Measurements from ENCODE around the gene GPR171. TPM values are rescaled to one million over a fixed set of nuclear protein-coding genes. Genes with fewer than 3 reads are reported as not detected.
A peak's percentile ranks its signal among the peaks of the same experiment; 100 is the strongest.

GPR171 gene
- total RNA-seq, 4 donors from 2014 or later, result 0.55 to 0.68 TPM; not detected in 2

DNA sequence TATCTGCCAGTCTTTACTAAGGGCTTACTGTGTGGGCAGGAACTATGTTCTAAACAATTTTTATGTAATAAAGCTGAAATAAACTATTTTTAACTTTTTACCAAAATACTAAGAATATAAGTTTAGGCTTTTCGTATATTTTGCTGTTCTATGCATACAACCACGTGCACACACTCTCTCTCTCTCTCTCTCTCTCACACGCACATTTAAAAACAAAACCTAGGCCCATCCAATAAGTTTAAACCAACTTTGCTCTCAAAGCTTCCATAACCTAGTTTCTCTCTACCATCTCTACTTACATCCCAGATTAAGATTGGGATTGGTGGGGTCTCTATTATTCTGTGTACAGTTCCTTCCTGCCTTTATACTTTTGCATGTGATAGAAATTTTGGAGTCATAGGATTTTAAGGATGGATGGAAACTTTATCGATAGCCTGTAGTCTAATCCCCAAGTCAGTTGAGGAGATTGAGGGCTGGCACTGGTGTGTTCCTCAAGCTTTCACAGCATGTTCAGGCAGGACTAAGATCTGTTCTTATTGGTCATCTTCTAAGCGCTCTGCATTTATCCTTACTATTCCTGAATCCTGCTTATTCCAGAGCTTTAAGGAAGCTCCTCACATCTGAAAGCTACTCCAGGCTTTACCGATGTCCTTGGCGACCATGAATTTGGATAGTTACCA lies 1.8 kb downstream of the GPR171 start:
- TF ChIP-seq, protein P1, sequence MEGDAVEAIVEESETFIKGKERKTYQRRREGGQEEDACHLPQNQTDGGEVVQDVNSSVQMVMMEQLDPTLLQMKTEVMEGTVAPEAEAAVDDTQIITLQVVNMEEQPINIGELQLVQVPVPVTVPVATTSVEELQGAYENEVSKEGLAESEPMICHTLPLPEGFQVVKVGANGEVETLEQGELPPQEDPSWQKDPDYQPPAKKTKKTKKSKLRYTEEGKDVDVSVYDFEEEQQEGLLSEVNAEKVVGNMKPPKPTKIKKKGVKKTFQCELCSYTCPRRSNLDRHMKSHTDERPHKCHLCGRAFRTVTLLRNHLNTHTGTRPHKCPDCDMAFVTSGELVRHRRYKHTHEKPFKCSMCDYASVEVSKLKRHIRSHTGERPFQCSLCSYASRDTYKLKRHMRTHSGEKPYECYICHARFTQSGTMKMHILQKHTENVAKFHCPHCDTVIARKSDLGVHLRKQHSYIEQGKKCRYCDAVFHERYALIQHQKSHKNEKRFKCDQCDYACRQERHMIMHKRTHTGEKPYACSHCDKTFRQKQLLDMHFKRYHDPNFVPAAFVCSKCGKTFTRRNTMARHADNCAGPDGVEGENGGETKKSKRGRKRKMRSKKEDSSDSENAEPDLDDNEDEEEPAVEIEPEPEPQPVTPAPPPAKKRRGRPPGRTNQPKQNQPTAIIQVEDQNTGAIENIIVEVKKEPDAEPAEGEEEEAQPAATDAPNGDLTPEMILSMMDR (IDR thresholded peaks at IDR 0.05), result no peak
- no peak for TF ChIP-seq POLR2A (IDR thresholded peaks at IDR 0.05)
- no peak for DNase-seq (ENCODE audit: low spot score in 2 of 2)
- no peak overlapping the region for H3K4me3 ChIP-seq (ENCODE audit: low read depth, poor library complexity, severe bottlenecking)
- WGBS, 2 donors, result 91 to 94% methylated on average over 7 of the region's 7 CpGs
- intact Hi-C loops (cut with DNase I; ENCODE audit: low total_unique reads), result no loop called here

DNA sequence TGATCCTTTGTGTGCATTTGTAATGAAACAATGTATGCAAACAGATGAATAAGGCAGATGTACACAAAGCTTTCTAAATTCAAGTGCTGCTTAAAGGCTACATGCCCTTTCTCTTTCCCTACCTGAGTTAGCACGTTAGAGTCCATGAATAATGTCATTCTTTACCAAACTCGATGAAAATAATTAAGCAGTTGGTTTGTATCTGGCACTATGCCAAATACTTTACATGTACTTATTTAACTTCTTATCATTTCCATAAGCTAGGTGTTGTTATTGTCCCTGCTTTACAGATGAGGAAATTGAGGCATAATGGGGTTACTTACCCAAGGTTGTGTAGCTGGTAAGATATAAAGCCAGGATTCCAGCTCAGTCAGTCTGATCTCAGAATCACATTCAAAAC lies 2.4 kb downstream of the GPR171 start:
- H3K4me3 ChIP-seq (ENCODE audit: low read depth, poor library complexity, severe bottlenecking), result no peak overlapping the region
- no peak for TF ChIP-seq POLR2A (IDR thresholded peaks at IDR 0.05)
- TF ChIP-seq, protein P1 (IDR thresholded peaks at IDR 0.05), result no peak
- intact Hi-C loops (cut with DNase I; ENCODE audit: low total_unique reads), result no loop called here
- DNase-seq (ENCODE audit: low spot score in 2 of 2), result no peak
- 41 to 57% methylated on average over 2 of the region's 2 CpGs for WGBS, 2 donors

DNA sequence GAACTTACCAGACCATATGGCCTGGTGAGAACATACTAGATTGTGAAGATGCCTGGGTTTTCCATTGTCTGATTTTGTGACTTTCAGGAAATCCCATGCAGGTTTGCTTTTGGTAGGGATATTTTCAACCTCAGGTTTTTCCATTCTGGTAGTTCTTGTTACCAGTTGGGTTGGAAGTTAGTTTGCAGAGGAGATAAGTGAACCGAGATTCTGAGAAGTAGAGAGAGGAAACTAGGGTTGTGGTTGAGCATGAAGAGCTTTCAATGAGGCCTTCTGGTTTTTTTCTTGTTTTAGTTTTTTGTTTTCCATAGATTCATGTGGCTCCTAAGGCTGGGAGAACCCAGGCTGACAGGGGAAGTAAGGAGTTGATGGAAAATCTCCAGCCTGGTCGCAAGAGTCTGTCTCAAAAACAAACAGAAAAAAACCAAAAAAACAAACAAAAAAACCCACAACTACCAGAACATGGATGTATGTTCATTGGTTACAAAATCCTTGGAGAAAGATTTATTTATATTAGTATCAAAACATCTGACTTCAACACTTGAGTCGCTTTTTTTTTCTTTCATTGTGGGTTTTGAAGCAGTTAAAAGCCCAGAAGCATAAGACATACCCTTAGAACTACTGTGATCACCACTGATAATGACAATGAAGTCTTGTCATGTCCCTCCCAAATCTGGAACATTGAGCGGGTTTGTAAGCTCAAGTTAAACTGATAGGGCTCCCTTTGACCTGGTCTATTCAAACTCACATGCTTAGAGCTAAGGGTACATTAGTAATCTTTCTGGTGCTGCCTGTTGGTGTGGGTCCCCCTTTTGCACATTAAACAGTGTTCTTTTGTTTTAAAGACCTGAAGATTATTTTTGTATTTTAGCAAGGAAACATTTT lies 3.2 kb downstream of the GPR171 start:
- 79 to 86% methylated on average over 4 of the region's 4 CpGs for whole genome bisulfite sequencing, 2 donors
- TF ChIP-seq, protein P1 (IDR thresholded peaks at IDR 0.05), result no peak
- no peak for TF ChIP-seq POLR2A (IDR thresholded peaks at IDR 0.05)
- intact Hi-C loops (cut with DNase I; ENCODE audit: low total_unique reads), result no loop called here
- DNase-seq (ENCODE audit: low spot score in 2 of 2), result no peak
- H3K4me3 ChIP-seq (ENCODE audit: low read depth, poor library complexity, severe bottlenecking), result no peak overlapping the region

DNA sequence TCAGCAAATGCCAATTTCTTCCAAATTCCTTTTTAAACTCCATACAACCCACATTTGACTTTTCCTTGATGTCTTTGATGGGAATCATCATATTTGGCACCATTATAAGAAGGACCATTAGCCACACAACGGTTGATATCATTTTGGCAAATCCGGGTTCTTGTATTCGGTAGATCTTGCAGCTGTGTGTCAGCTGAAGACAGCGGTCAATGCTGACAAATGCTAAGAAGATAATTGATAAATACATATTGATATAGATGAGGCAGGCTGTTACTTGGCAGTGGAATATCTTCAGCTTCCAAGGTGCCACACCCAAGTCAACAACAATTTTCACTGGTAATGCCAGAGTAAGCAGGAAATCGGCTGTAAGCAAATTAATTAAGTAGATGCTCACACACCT lies 4.2 kb downstream of the GPR171 start:
- 76 to 85% methylated on average over 5 of the region's 5 CpGs for WGBS, 2 donors
- no peak for DNase-seq (ENCODE audit: low spot score in 2 of 2)
- intact Hi-C loops (cut with DNase I; ENCODE audit: low total_unique reads), result no loop called here
- no peak overlapping the region for H3K4me3 ChIP-seq (ENCODE audit: low read depth, poor library complexity, severe bottlenecking)
- TF ChIP-seq POLR2A (IDR thresholded peaks at IDR 0.05), result no peak
- TF ChIP-seq, protein P1 (IDR thresholded peaks at IDR 0.05), result no peak

DNA sequence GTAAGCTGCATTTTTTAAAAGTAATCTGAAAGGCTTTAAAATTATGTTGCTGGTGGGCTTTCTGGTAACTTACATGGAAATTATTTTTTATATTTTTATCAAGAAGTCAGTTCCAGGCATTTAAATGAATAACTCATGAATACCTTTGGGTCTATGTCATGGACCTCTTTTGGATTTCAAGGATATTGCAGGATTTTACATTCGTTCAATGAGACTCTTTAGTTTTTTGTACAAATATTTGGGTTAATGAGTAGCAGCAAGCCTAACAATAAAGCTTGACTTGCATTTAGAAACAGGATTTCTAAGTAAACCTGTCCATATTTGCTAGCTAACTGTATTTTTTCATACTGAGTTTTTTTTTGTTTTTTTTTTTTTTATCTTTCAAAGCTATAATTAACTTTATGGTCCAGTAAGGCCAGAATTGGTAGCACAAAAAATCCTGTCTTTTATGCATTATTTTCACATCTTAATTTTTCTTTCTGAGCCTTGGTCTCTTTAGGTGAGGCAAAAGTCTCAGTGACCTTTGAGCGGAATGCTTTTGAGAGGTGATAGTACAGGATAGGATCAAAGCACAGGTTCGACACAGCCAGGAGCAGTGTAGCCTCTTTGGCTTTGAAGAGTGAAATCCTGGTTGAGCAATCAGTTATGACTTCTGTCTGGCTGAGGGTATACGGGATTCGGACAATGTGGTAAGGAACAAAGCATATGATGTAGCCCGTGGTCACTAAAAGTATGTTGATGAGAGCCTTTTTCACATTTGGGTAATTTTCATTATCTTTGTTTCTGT lies 4.8 kb downstream of the GPR171 start:
- intact Hi-C loops (cut with DNase I; ENCODE audit: low total_unique reads), result no loop called here
- WGBS, 2 donors, result 87 to 92% methylated on average over 6 of the region's 6 CpGs
- DNase-seq (ENCODE audit: low spot score in 2 of 2), result no peak
- TF ChIP-seq, protein P1 (IDR thresholded peaks at IDR 0.05), result peak in 1 of 3 donors; percentile 53
- TF ChIP-seq POLR2A (IDR thresholded peaks at IDR 0.05), result no peak
- H3K4me3 ChIP-seq (ENCODE audit: low read depth, poor library complexity, severe bottlenecking), result no peak overlapping the region

Measured in lower leg skin (tissue), 4 donors.